GM19240 (cell line): ENCODE results near the gene LIPC.

Experiments used
- DNase-seq: peaks from one replicate; pipeline ENCODE4 v3.0.0; 2011; ENCODE audit warnings: low spot score; ENCODE audit not compliant: insufficient read length

Gene LIPC

DNA sequence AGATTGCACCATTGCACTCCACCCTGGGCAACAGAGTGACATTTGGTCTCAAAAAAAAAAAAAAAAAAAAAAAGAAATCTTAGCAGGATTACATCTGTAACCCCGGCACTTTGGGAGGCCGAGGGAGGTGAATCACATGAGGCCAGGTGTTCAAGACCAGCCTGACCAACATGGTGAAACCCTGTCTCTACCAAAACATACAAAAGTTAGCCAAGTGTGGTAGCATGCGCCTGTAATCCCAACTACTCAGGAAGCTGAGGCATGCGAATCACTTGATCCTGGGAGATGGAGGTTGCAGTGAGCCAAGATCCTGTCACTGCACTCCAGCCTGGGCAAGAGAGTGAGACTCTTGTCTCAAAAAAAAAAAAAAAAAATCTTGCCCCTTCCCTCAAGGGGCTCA lies 40.4 kb downstream of the LIPC start:
- no peak for DNase-seq

- DNase-seq: no peak
Observed at GRCh38 chr15:58472821-58473581, 41.2 kb downstream of the LIPC start.

GRCh38 chr15:58473724-58474123 lies 41.9 kb downstream of the LIPC start:
- DNase-seq: no peak

DNA sequence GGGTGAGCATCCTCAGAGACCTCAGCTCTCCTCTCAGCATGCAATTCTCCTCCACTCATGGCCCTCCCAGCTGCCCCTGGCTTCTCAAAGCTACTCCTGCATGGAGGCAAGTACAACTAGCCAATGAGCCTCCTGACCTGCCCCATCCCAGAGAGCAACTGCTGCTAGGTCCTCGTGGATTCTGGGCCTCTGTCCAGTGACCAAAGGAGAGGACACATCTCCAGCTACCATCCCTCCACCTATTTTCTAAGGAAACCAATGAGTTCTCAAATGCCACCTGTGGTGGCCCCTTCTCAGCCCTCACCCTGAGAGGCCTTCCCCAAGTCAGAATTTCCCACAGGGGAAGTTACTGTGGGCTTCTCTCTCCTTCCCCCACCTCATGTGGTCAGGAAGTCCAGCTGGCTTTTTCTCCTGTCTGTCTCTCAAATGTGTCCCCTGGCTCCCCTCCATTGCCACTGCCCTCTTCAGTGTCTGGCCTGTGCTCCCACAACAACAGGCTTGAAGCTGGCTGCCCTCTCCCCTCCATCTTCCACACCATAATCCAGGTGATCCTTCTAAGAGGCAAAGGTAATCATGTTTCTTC lies 43.0 kb downstream of the LIPC start:
- no peak for DNase-seq

DNA sequence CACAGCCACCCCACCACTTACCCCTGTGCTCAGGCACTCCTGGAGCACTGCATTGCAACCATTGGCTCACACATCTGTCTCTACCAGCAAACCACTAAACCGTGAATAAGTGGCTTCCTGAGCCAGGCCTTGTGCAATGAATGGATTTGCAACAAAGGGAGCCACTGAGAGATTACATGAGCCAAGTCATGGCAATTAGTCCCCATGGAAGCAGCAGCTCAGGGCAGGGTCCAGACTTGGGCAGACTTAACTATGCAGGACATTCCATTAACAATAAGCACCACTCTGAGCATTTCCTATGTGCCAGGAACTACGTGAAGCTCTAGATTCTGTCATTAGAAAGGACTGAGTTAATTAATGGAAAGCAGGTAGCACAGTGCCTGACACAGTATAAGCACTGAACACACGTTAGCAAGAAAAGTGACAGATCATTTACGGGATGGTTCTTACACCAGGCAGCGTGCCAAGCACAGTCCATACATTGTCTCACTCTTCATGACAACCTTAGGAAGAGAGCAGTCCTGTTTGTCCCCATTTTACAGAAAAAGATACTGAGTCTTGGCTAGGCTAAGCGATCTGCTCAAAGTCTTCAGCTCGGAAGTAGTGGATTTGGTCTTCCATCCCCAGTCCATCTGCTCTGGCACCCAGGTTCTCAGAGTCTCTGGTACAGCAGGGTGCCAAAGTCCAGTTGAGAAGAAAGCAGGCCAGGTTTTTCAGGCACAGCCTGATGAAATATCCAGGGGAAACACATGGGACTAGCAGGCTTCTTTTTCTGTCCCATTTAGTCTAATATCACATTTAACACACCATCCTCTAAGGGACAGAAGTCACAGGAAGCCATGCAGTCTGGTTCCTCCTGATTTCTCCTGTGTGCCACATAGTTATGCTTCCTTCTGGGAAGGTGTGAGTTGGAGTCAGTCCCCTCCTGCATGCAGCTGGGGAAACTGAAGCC lies 44.1 kb downstream of the LIPC start:
- no peak for DNase-seq

DNA sequence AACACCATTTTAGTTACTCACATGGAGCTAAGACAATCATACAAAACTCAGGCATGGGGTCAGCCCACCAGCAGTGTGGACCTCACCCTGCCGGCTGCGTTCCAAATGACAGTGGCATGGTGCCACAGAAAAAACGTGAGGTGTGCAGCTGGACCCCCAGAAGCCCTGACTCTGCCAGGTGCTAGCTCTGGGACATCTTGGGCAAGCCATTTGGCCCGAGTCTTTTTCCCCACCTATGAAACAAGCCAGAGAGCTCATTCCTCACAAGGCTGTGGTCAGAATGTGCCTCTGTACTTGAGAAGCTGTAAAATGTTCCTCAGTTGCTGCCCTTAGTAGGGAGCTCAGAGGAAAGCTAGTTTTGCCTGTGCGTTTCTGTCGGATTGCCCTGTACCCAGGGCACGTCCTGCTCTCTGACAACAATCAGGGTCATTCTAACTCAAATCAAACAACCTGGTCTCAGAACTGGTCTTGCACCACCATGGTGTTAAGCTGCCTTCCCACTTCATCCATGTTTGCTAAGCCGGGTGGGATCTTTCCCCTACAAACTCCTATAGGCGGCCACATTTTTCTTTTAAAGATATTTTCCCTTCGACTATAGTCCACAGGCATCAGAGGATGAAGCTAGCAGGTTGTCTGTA lies 44.9 kb downstream of the LIPC start:
- DNase-seq: no peak

DNA sequence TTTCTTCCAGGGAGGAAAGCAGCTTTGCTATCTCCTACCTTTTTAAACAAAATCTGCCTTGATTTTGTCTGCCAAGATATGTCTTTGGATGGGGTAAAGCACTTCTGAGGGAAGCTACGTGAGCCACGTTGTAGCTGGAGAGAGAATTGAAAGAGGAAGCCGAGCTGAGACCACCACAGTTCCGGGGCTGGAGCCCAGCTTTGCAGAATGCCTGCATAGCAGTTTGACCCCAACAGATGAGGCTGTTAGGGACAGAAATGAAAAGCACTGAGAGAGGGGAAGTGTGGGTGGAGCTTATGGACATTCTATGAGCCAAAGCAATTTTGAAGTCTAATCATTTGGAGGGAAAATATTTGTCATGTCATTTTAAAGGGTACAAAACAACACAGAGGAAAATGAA lies 45.4 kb downstream of the LIPC start:
- DNase-seq: no peak

- no peak for DNase-seq
Observed at GRCh38 chr15:58478035-58478434, 46.2 kb downstream of the LIPC start.

DNA sequence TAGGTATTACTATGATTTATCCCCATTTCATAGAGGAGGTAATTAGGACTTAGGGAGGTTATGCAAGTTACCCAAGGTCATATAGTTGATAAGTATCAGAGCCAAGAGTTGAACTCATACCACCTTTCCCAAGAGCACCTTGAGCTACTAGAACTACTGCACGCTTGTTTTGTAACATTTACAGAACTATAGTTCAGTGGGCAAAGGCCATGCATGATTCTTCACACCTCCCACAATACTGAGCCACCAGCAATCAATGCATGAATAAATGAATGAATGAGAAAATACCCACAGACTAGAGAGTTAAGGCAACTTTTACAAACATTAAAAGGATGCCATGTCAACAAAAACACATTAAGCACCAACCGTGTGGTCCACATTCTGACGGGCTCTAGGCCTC lies 46.8 kb downstream of the LIPC start:
- DNase-seq: no peak

GRCh38 chr15:58479941-58480340 lies 48.1 kb downstream of the LIPC start:
- no peak for DNase-seq

- no peak for DNase-seq
Observed at GRCh38 chr15:58483376-58483775, 51.6 kb downstream of the LIPC start.

DNA sequence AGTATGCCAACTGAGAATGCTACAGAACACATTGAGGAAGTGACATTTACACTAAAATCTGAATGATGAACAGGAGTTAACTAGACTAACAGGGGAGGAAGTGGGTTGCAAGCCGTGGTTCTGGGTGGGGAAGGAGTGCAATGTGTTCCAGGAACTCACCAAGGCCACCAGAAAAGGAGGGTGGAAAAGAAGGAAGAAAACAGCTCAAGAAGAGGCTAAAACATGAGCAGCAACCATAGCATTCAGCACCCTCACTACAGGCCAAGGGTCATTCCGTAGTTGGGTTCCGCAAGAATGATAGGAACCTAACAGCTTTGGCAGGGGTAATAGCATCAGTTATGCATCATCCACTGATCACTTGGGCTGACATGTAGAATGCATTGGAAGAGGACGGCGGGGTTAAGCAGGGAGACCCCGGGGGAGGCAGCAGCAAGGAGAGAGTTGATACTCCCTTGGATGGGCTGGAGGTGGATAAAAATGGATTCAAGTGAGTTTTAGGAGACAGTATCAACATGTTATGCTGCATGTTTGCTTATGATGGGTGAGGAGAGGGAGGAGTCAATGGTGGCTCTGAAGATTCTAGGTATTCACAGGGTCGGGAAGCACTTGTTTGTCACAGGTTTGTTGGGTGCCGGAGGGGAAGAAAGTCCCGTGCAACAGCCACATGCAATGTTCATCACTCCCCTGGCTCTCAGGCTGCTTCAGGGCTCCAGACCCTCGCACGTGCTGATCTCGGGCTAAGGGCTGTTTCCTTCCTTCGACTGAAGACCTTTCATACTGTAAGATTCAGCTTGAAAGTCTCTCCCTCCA lies 53.2 kb downstream of the LIPC start:
- no peak for DNase-seq

DNA sequence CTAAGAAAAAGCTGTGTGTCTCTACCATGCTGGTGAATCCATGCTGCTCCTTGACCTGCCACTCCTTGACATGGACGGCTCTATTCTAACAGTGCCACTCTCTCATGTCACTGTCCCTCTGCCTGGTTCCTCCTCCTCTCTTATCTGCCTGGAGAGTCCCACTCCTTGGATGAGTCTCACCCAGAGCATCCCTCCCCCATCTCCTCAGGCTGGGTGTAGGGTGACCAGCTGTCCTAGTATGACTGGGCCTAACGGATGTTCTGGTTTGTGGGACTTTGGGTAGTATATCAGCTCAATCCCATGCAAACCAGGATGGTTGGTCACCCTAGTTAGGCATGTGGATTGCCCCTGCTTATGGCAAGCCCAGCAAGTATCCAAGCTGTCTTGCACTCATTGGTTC lies 54.3 kb downstream of the LIPC start:
- no peak for DNase-seq

DNA sequence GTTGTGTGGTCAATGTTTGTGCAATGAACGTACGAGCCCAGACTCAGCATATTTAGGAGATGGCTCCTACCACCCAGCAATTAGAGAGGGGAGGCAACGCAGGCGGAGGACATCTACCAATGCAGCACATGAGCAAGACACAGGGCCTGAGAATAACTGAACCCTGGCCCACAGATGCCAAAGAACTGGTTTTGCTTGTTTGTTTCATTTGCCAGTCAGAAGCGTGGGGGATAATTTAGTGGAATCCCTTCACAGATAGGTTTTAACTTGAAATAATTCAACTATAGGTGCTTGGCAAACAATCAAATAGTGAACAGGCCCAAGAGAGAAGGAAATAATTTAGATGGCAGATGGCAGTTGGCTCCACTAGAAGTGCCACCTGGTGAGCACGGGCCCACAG lies 54.8 kb downstream of the LIPC start:
- DNase-seq: no peak

- DNase-seq: no peak
Observed at GRCh38 chr15:58487041-58487723, 55.4 kb downstream of the LIPC start.

DNA sequence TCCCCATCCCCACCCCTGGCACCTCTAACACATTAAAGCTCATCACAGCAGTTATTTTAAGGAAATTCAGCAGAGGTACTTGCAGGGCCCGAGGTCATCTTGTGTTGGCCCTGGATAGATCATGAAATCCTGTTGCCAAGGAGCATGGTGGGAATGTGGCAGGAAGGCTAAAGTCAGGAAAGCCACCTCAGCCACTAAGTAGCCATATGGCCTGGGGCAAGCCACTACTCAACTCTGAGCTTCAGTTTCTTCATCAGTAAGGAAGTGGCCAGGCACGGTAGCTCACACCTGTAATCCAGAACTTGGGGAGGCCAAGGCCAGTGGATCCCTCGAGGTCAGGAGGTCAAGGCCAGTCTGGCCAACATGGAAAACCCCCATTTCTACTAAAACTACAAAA lies 55.9 kb downstream of the LIPC start:
- no peak for DNase-seq

DNA sequence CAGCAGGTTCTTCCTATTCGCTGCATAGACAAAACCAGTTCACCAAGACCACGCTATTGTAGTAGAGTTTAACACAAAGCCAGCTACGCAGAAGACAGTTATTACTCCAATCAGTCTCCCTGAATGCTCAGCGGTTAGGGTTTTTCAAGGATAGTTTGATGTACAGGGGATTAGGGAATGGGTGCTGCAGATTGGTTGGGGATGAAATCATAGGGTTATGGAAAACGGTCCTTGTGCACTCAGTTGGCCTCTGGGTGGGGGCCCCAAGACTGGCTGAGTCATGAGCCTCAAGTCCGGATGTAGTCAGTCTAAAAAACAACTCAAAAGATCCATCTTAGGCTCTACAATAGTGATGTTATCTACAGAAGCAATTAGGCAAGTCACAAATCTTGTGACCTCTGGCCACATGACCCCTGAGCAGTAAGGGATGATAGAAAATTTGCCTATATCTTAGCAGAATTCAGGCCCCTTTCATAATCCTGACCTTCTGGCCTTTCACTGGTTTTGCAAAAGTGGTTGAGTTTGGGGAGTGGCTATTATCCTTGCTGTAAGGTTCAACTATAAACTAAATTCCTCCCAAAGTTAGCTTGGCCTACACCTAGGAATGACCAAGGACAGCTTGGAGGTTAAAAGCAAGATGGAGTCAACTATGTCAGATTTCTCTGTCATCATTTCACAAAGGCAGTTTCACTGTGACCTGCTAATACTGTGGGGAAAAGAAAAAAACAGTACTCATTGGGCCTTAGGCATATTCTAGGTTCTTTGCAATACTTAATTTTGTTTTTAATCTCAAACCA lies 57.7 kb downstream of the LIPC start:
- DNase-seq: no peak

GRCh38 chr15:58490086-58490887 lies 58.5 kb downstream of the LIPC start:
- no peak for DNase-seq
